ENCODE data around the gene TMEM178B. TPM values are rescaled to one million over a fixed set of nuclear protein-coding genes. Genes with fewer than 3 reads are reported as not detected.

TMEM178B gene
- total and polyA plus RNA-seq, 2 of the 4 experiments (the other 2 are of a cell fraction), result under 0.01 to 0.05 TPM

DNA sequence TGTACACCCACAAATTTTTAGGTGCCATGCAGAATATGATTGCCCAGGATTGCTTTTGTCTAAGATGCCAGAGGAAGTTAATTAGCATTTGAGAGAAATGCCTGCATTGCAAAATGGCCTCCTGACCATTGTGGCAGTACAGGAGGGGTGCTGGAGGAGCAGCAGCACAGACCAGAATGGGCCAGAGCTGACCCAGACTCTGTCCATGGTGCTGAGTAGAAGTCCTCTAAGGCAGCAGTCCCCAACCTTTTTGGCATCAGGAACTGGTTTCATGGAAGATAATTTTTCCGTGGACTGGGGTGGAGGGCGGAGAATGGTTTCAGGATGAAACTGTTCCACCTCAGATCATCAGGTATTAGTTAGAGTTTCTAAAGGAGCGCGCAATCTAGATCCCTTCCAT lies 259.6 kb downstream of the TMEM178B start:
- no peaks in the 10 kb centered on the region for H3K9me1 ChIP-seq (ENCODE audit: insufficient read depth, low read length)
- no CpG with 5 or more reads among the region's 4 CpGs for WGBS, 2 experiments (ENCODE audit: extremely low coverage in 2 of 2, insufficient read length in 1 of 2)
- no peak overlapping the region for H3K4me3 ChIP-seq (ENCODE audit: insufficient read depth, low read depth, low read length)
- no peaks in the 10 kb centered on the region for H3K36me3 ChIP-seq (ENCODE audit: control insufficient read depth, insufficient read depth, low read length)
- H4K8ac ChIP-seq (ENCODE audit: low read depth in 2 of 2, low read length in 2 of 2), result no peak overlapping the region
- no peaks in the 10 kb centered on the region for H3K4me1 ChIP-seq (ENCODE audit: control insufficient read depth, insufficient read depth, low read length)
- in situ Hi-C loops (cut with MboI; ENCODE audit: low sequenced_read_pairs) (no loop called here), dilution Hi-C loops (cut with HindIII; ENCODE audit: low sequenced_read_pairs, unreplicated experiment) (no loop called here), intact Hi-C loops (cut with micrococcal nuclease) (no loop called here)
- H3K56ac ChIP-seq (ENCODE audit: extremely low read depth, insufficient read depth, low read length), result no peak overlapping the region
- H4K20me1 ChIP-seq (ENCODE audit: insufficient read depth, low read length), result no peaks in the 10 kb centered on the region
- no peak overlapping the region for H3K27ac ChIP-seq (ENCODE audit: insufficient read depth, low read length)
- H3K4me2 ChIP-seq (ENCODE audit: low read depth, low read length), result no peak overlapping the region
- H3K9ac ChIP-seq (ENCODE audit: low read depth, low read length), result no peak overlapping the region
- H3K18ac ChIP-seq (ENCODE audit: low read depth, low read length), result no peak overlapping the region
- H3K9me3 ChIP-seq (ENCODE audit: control insufficient read depth, insufficient read depth, low read length), result peaks cover 9% of the 10 kb centered on the region
- no peak overlapping the region for H2BK120ac ChIP-seq (ENCODE audit: low read depth, low read length)
- TF ChIP-seq RFX5 (IDR thresholded peaks at IDR 0.05; ENCODE audit: low read depth, low read length), result no peak
- TF ChIP-seq RAD21 (IDR thresholded peaks at IDR 0.05; ENCODE audit: low read length), result no peak
- TF ChIP-seq FOS (IDR thresholded peaks at IDR 0.05; ENCODE audit: low read depth, low read length), result no peak
- TF ChIP-seq MXI1 (IDR thresholded peaks at IDR 0.05; ENCODE audit: borderline replicate concordance, low read depth, low read length), result no peak
- no peak for TF ChIP-seq NFE2L2 (IDR thresholded peaks at IDR 0.05; ENCODE audit: low read depth, low read length)
- no peak for TF ChIP-seq ELK1 (IDR thresholded peaks at IDR 0.05; ENCODE audit: borderline replicate concordance, low read depth, low read length)
- TF ChIP-seq MAZ (IDR thresholded peaks at IDR 0.05; ENCODE audit: borderline replicate concordance, low read depth, low read length), result no peak
- no peak for TF ChIP-seq CHD1 (IDR thresholded peaks at IDR 0.05; ENCODE audit: low read depth, low read length)
- no peak for TF ChIP-seq MAFK (IDR thresholded peaks at IDR 0.05; ENCODE audit: low read depth, low read length)
- TF ChIP-seq POLR2A (IDR thresholded peaks at IDR 0.05; ENCODE audit: low read depth, low read length), result no peak
- TF ChIP-seq BHLHE40 (IDR thresholded peaks at IDR 0.05; ENCODE audit: low read depth, low read length), result no peak
- TF ChIP-seq CEBPB (IDR thresholded peaks at IDR 0.05; ENCODE audit: low read depth, low read length), result no peak
- no peak for TF ChIP-seq RCOR1 (IDR thresholded peaks at IDR 0.05; ENCODE audit: insufficient replicate concordance, low read length)
- TF ChIP-seq SMC3 (IDR thresholded peaks at IDR 0.05; ENCODE audit: low read depth, low read length), result no peak
- no peak for TF ChIP-seq CTCF (conservative IDR thresholded peaks at IDR 0.05; ENCODE audit: low read depth, low read length)
- TF ChIP-seq, protein P1, sequence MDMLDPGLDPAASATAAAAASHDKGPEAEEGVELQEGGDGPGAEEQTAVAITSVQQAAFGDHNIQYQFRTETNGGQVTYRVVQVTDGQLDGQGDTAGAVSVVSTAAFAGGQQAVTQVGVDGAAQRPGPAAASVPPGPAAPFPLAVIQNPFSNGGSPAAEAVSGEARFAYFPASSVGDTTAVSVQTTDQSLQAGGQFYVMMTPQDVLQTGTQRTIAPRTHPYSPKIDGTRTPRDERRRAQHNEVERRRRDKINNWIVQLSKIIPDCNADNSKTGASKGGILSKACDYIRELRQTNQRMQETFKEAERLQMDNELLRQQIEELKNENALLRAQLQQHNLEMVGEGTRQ (IDR thresholded peaks at IDR 0.05; ENCODE audit: low read depth, low read length), result no peak
- no peak overlapping the region for H2BK20ac ChIP-seq (ENCODE audit: low read depth, low read length)
- H4K5ac ChIP-seq (ENCODE audit: low read depth, low read length), result no peak overlapping the region
- no peak overlapping the region for H2BK5ac ChIP-seq (ENCODE audit: low read depth, low read length, poor library complexity, severe bottlenecking)
- CTCF ChIA-PET, result no interaction called here
- H2AK5ac ChIP-seq (ENCODE audit: low read depth, low read length), result no peak overlapping the region
- no peak overlapping the region for H2AFZ ChIP-seq (replicated peaks; ENCODE audit: low read length, poor library complexity)
- DNase-seq (no peak), ATAC-seq (ENCODE audit: low read depth) (no peak)
- BruUV-seq (replicated peaks), result no TSS peak
- H3K79me1 ChIP-seq (ENCODE audit: low read depth in 1 of 2, low read length in 2 of 2), result no peaks in the 10 kb centered on the region
- no peak overlapping the region for H3K14ac ChIP-seq (replicated peaks; ENCODE audit: low read depth, low read length)
- H2BK15ac ChIP-seq (ENCODE audit: low read depth, low read length), result no peak overlapping the region
- no peaks in the 10 kb centered on the region for H3K27me3 ChIP-seq (ENCODE audit: control insufficient read depth, insufficient read depth, low read length)
- POLR2A ChIA-PET (ENCODE audit: unreplicated experiment), result no interaction called here
- H3K4ac ChIP-seq (ENCODE audit: low read depth, low read length), result no peak overlapping the region
- no peak overlapping the region for H4K91ac ChIP-seq (ENCODE audit: insufficient read depth, low read depth, low read length)
- H3K23ac ChIP-seq (ENCODE audit: low read depth, low read length), result no peak overlapping the region
- H2AK9ac ChIP-seq (replicated peaks; ENCODE audit: low read depth, low read length, poor library complexity), result no peak overlapping the region

Data from IMR-90 (cell line).